ENCODE data around the gene PHACTR3.

- TF ChIP-seq GTF2F1 (IDR thresholded peaks at IDR 0.05; ENCODE audit: borderline replicate concordance, low read depth, low read length) (no peak), RFX5 (IDR thresholded peaks at IDR 0.05; ENCODE audit: borderline replicate concordance, low read depth, low read length) (no peak), MAFK (IDR thresholded peaks at IDR 0.05; ENCODE audit: low read depth, low read length) (no peak), TAF1 (IDR thresholded peaks at IDR 0.05; ENCODE audit: low read depth, low read length) (no peak), EP300 (IDR thresholded peaks at IDR 0.05; ENCODE audit: borderline replicate concordance in 1 of 2, low read depth in 2 of 2, low read length in 2 of 2) (no peak), JUND (IDR thresholded peaks at IDR 0.05; ENCODE audit: low read length) (no peak), RXRA (IDR thresholded peaks at IDR 0.05; ENCODE audit: insufficient read depth, low read depth, low read length) (no peak), CHD1 (IDR thresholded peaks at IDR 0.05; ENCODE audit: low read depth, low read length) (no peak), RNF2 (IDR thresholded peaks at IDR 0.05; ENCODE audit: borderline replicate concordance, low read depth, low read length, missing control alignments, poor library complexity, severe bottlenecking) (no peak), POLR2A (IDR thresholded peaks at IDR 0.05; ENCODE audit: control extremely low read depth in 1 of 2, low read depth in 2 of 2, low read length in 2 of 2) (no peak), E2F6 (IDR thresholded peaks at IDR 0.05) (no peak), SIN3A (conservative IDR thresholded peaks at IDR 0.05 in 1 of 2, IDR thresholded peaks at IDR 0.05 in 1 of 2; ENCODE audit: low read depth in 1 of 2, low read length in 2 of 2) (no peak), CREB1 (IDR thresholded peaks at IDR 0.05) (no peak)
- TF ChIP-seq, protein P1, sequence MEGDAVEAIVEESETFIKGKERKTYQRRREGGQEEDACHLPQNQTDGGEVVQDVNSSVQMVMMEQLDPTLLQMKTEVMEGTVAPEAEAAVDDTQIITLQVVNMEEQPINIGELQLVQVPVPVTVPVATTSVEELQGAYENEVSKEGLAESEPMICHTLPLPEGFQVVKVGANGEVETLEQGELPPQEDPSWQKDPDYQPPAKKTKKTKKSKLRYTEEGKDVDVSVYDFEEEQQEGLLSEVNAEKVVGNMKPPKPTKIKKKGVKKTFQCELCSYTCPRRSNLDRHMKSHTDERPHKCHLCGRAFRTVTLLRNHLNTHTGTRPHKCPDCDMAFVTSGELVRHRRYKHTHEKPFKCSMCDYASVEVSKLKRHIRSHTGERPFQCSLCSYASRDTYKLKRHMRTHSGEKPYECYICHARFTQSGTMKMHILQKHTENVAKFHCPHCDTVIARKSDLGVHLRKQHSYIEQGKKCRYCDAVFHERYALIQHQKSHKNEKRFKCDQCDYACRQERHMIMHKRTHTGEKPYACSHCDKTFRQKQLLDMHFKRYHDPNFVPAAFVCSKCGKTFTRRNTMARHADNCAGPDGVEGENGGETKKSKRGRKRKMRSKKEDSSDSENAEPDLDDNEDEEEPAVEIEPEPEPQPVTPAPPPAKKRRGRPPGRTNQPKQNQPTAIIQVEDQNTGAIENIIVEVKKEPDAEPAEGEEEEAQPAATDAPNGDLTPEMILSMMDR (IDR thresholded peaks at IDR 0.05; ENCODE audit: control extremely low read depth in 1 of 3, insufficient read depth in 1 of 3, low read depth in 1 of 3, low read length in 3 of 3), result no peak
Observed at GRCh38 chr20:59559863-59560262, 44.5 kb upstream of the PHACTR3 start.
